Heart left ventricle (tissue), 16 donors: ENCODE data around the gene DSE. TPM values are rescaled to one million over a fixed set of nuclear protein-coding genes. Genes with fewer than 3 reads are reported as not detected.

Experiments
- ATAC-seq, 4 donors: fragments of 200-7000 bp; cut with Tn5 transposase; one replicate each; pipeline ENCODE4 v1.9.1; 2020 to 2022; ENCODE audit warnings: moderate library complexity in 4 of 4, mild to moderate bottlenecking in 3 of 4, moderate number of reproducible peaks in 1 of 4
- DNase-seq, 5 donors: peaks; one replicate each; pipeline ENCODE4 v3.0.0-alpha.2; 2020
- H3K27ac ChIP-seq, 12 donors: fragments of 200-600 bp; sonication (generic) in 4 of 12; one replicate each; pipeline versions ENCODE4 v1.5.0 to v1.8.0; 2016 to 2022; ENCODE audit warnings: mild to moderate bottlenecking in 2 of 12
- H3K27me3 ChIP-seq, 9 donors: fragments of 200-600 bp; sonication (generic) in 2 of 9; one replicate each; pipeline versions ENCODE4 v1.5.1 to v1.8.0; 2016 to 2022; ENCODE audit warnings: mild to moderate bottlenecking in 3 of 9
- H3K36me3 ChIP-seq, 9 donors: fragments of 200-600 bp; sonication (generic) in 2 of 9; one replicate each; pipeline versions ENCODE4 v1.5.0 to v1.8.0; 2018 to 2022; ENCODE audit warnings: mild to moderate bottlenecking in 2 of 9
- H3K4me1 ChIP-seq, 12 donors: fragments of 200-600 bp; sonication (generic) in 4 of 12; one replicate each; pipeline versions ENCODE4 v1.5.0 to v1.8.0; 2016 to 2022; ENCODE audit warnings: mild to moderate bottlenecking in 3 of 12
- H3K4me3 ChIP-seq, 12 donors: fragments of 200-600 bp; sonication (generic) in 4 of 12; one replicate each; pipeline versions ENCODE4 v1.5.0 to v1.8.0; 2017 to 2022; ENCODE audit warnings: mild to moderate bottlenecking in 9 of 12, moderate library complexity in 4 of 12
- H3K9me3 ChIP-seq, 12 donors: fragments of 200-600 bp; sonication (generic) in 4 of 12; one replicate each; pipeline versions ENCODE4 v1.5.0 to v1.8.0; 2016 to 2022; ENCODE audit warnings: mild to moderate bottlenecking in 1 of 12
- POLR2A ChIP-seq, 2 donors: fragments of 450-650 bp; IDR thresholded peaks; one replicate each; pipeline ENCODE4 v1.6.1; 2017; ENCODE audit warnings: antibody characterized with exemption in 2 of 2, mild to moderate bottlenecking in 2 of 2, moderate library complexity in 2 of 2
- WGBS, 4 donors: extraction: QIAGEN DNeasy Blood & Tissue Kit in 2 of 4; methylation state at CpG; one replicate each; pipeline versions ENCODE4 v1.1.5 to v1.1.7; 2013 to 2018; 5-methylcytosine and 5-hydroxymethylcytosine counted together
- intact Hi-C, 10 donors: fragments of 100-400 bp; cut with DNase I; formaldehyde crosslinking; loops; one replicate each; pipeline versions ENCODE4 v1.11.1 to v1.14.2; 2022
- polyA plus RNA-seq, 2 donors: library from polyadenylated mRNA; stranded (reverse); fragments of 200-250 nt; gene quantifications; one replicate each; pipeline ENCODE4 v1.2.3, GENCODE V29; 2013
- total RNA-seq, 9 donors: library from RNA; depleted of rRNA in 2 of 9; stranded (reverse); fragments of >200 nt in 2 of 9; fragmentation: NEBNext Ultra II Directional in 3 of 9; extraction: Animal tissue kit (Norgen Biotek cat#: 25700) in 3 of 9; gene quantifications; one replicate each; pipeline versions ENCODE4 v1.1.0 to v1.2.4, GENCODE V29; 2016 to 2023
- TF ChIP-seq, protein P1 (sequence below), 12 donors: fragments of 200-600 bp; sonication (generic) in 4 of 12; IDR thresholded peaks; one replicate each; pipeline versions ENCODE4 v1.5.0 to v1.8.0; 2018 to 2022; ENCODE audit warnings: antibody characterized with exemption in 12 of 12, mild to moderate bottlenecking in 5 of 12
- donor health status: ischemic (EF 13 %, LVEDD 7.1; RV severe dilation, severe dysfunction).
- donor health status: healthy with polysubstance abuse.
- donor health status: DM: no; HTN: yes; CAD: no.
- donor health status: DM: no; HTN: no; CAD: no.
- donor health status: ischemic (EF 25% LVEDD 6.9; RV normal size, moderate dysfunction).
- donor health status: ischemic (EF 25% LVEDD 5.7; RV mildly dilated, moderate dysfunction).
- donor health status: healthy.
- donor health status: DM: yes; HTN: yes; CAD: no.
- donor health status: ischemic (EF 35%, LVEDD 5.7; RV mildly dilated, moderate dysfunction).
- donor health status: nonischemic (EF 11% LVEDD 7.7; RV severe dilation, severe dysfunction).
- donor health status: DM: yes; HTN: yes; CAD: no.
- donor health status: PGD.
- donor health status: ischemic (EF 29% LVEDD 5.4; RV normal size, mild dysfunction).
- donor health status: nonischemic (EF 23%, LVEDD 6.1; RV moderate dilation, normal function).

Gene DSE
- total and polyA plus RNA-seq, 11 donors, result 3.2 to 37.3 (median 11.1) TPM

DNA sequence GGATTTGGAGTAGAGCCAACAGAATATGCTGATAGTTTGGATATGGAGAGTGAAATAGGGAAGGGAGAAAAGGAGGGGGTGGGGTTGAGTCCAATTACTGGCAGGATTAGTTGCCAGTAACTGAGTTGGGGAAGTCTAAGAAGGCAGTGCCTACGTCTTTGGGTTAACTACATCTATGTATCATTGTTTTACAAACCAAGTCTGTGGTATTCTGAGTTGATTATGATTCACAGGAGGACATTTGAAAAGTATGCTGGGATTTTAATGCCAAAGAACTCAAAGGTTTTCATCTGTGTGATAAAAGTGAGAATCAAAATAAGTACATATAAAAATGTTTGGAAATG, 14.7 kb downstream of the DSE start:
- no peaks in the 10 kb centered on the region for H3K27me3 ChIP-seq
- intact Hi-C loops, result no loop called here
- peak overlapping the region in 2 of 12 donors; percentile 4 to 72 for H3K27ac ChIP-seq
- no peaks in the 10 kb centered on the region for H3K9me3 ChIP-seq
- ATAC-seq (peak in 3 of 4 donors; percentile 46 to 70 (median 67)), DNase-seq (peak in 1 of 5 donors; percentile 17)
- WGBS, 4 donors, result 83 to 89% (median 87%) methylated on average over 1 of the region's 1 CpG
- TF ChIP-seq POLR2A (IDR thresholded peaks at IDR 0.05), result no peak
- TF ChIP-seq, protein P1, sequence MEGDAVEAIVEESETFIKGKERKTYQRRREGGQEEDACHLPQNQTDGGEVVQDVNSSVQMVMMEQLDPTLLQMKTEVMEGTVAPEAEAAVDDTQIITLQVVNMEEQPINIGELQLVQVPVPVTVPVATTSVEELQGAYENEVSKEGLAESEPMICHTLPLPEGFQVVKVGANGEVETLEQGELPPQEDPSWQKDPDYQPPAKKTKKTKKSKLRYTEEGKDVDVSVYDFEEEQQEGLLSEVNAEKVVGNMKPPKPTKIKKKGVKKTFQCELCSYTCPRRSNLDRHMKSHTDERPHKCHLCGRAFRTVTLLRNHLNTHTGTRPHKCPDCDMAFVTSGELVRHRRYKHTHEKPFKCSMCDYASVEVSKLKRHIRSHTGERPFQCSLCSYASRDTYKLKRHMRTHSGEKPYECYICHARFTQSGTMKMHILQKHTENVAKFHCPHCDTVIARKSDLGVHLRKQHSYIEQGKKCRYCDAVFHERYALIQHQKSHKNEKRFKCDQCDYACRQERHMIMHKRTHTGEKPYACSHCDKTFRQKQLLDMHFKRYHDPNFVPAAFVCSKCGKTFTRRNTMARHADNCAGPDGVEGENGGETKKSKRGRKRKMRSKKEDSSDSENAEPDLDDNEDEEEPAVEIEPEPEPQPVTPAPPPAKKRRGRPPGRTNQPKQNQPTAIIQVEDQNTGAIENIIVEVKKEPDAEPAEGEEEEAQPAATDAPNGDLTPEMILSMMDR (IDR thresholded peaks at IDR 0.05), result no peak
- peaks cover 0 to 71% (median 23%) of the 10 kb centered on the region in 12 donors for H3K4me1 ChIP-seq
- H3K36me3 ChIP-seq, result no peaks in the 10 kb centered on the region
- H3K4me3 ChIP-seq, result no peak overlapping the region

- H3K27me3 ChIP-seq, result no peaks in the 10 kb centered on the region
- H3K9me3 ChIP-seq, result no peaks in the 10 kb centered on the region
- ATAC-seq, result no peak
- peaks cover 0 to 72% (median 23%) of the 10 kb centered on the region in 12 donors for H3K4me1 ChIP-seq
- H3K36me3 ChIP-seq, result no peaks in the 10 kb centered on the region
- no peak for DNase-seq
- no peak for TF ChIP-seq POLR2A (IDR thresholded peaks at IDR 0.05)
- TF ChIP-seq, protein P1 (IDR thresholded peaks at IDR 0.05), result no peak
- intact Hi-C loops, result no loop called here
- no peak overlapping the region for H3K4me3 ChIP-seq
- peak overlapping the region in 3 of 12 donors; percentile 4 to 70 (median 10) for H3K27ac ChIP-seq
These were observed 15.2 kb downstream of the DSE start for GRCh38 chr6:116385921-116386320.

DNA sequence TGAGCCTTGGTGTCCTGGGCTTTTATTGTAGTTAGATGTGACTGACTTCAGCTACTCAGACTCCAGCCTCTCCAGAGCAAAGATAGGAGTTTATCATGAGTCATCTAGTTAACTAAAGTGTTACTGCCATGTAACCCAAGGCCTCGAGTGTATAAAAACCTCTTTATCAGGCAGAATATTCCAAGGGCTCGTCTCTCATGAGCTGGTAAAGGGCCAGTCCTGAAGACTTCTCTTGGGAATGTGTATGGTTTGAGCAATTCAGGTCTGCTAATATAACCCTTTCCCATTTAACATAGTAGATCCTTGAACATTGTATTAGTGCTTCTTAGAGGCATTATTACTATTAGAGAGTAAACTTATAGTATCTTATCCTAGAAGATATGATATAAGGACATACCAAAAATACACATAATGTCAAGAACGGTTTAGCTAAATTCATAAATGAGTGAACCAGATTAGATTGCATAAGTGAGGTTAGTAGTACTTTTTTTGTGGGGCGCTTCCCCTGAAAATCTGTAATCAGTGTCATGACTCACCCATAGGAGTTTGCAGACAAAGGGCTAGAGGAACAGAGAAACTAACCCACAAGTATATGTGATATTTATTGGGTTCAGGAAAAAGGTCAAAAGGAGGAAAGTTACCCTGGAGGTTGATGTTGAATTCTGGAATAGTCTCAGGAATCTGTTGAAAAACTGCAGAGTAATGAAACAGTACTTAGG, 16.0 kb downstream of the DSE start:
- no peak for TF ChIP-seq POLR2A (IDR thresholded peaks at IDR 0.05)
- TF ChIP-seq, protein P1 (IDR thresholded peaks at IDR 0.05), result no peak
- no peaks in the 10 kb centered on the region for H3K27me3 ChIP-seq
- peak in 2 of 4 donors; percentile 65 to 69 for ATAC-seq
- WGBS, 4 donors, result 40 to 68% (median 51%) methylated on average over 4 of the region's 4 CpGs
- intact Hi-C loops, result no loop called here
- peak overlapping the region in 3 of 12 donors; percentile 4 to 70 (median 10) for H3K27ac ChIP-seq
- no peaks in the 10 kb centered on the region for H3K36me3 ChIP-seq
- H3K4me1 ChIP-seq, result peaks cover 0 to 80% (median 23%) of the 10 kb centered on the region in 12 donors
- no peaks in the 10 kb centered on the region for H3K9me3 ChIP-seq
- no peak overlapping the region for H3K4me3 ChIP-seq
- no peak for DNase-seq

DNA sequence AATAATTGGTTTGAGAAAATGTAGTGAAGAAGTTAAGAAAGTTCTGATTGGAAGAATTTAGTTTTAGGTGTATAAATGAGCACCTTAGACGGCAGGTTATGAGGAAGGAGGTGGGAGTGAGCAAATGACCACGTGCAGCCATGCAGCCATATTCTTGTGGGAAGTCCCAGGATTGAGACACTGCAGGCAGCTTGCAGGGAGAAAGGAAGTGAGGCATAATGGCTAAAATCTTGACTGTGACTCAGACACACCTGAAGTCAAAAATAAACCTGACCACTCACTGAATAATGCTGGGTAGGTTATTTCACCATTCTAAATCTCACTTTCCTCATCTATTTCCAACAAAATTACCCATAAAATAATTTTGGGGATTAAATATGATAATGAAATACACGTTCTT, 16.6 kb downstream of the DSE start:
- no peak for DNase-seq
- intact Hi-C loops, result no loop called here
- Histone ChIP-seq H3K27me3 (no peaks in the 10 kb centered on the region), H3K4me1 (peaks cover 0 to 87% (median 23%) of the 10 kb centered on the region in 12 donors), H3K27ac (peak overlapping the region in 1 of 12 donors; percentile 70), H3K36me3 (no peaks in the 10 kb centered on the region), H3K9me3 (no peaks in the 10 kb centered on the region), H3K4me3 (no peak overlapping the region)
- TF ChIP-seq POLR2A (IDR thresholded peaks at IDR 0.05), result no peak
- TF ChIP-seq, protein P1 (IDR thresholded peaks at IDR 0.05), result no peak
- WGBS, 4 donors, result 68 to 74% (median 69%) methylated on average over 3 of the region's 3 CpGs
- peak in 2 of 4 donors; percentile 19 to 33 for ATAC-seq
